DOHH2 (cell line): ENCODE data around the gene TMEM250.
A peak's percentile ranks its signal among the peaks of the same experiment; 100 is the strongest.

Experiments used
- H3F3A ChIP-seq: fragments of 200-600 bp; sonication (generic), shearing (Covaris generic); 2 replicates; pipeline ENCODE4 v1.6.0; 2016; ENCODE audit warnings: antibody characterized with exemption, mild to moderate bottlenecking; ENCODE audit not compliant: control insufficient read depth, insufficient read depth
- H3K27ac ChIP-seq: fragments of 200-600 bp; sonication (generic); 2 replicates; pipeline ENCODE4 v1.5.1; 2014; ENCODE audit warnings: low read depth, mild to moderate bottlenecking, low read length, moderate library complexity
- H3K27me3 ChIP-seq: fragments of 200-600 bp; sonication (generic); 2 replicates; pipeline ENCODE4 v1.6.1; 2014; ENCODE audit warnings: mild to moderate bottlenecking, low read length, mixed read lengths; ENCODE audit not compliant: control insufficient read depth
- H3K36me3 ChIP-seq: fragments of 200-600 bp; sonication (generic); 2 replicates; pipeline ENCODE4 v1.6.1; 2014; ENCODE audit warnings: mild to moderate bottlenecking, low read length, moderate library complexity, mixed read lengths; ENCODE audit not compliant: control insufficient read depth
- H3K4me1 ChIP-seq: fragments of 200-600 bp; sonication (generic); 2 replicates; pipeline ENCODE4 v1.6.1; 2014; ENCODE audit warnings: mild to moderate bottlenecking, low read length, mixed read lengths; ENCODE audit not compliant: control insufficient read depth
- H3K4me2 ChIP-seq: fragments of 200-600 bp; sonication (generic); 2 replicates; pipeline ENCODE4 v1.6.0; 2014; ENCODE audit warnings: mild to moderate bottlenecking, low read length, moderate library complexity
- H3K4me3 ChIP-seq: fragments of 200-600 bp; sonication (generic); 2 replicates; pipeline ENCODE4 v1.5.1; 2014; ENCODE audit warnings: mild to moderate bottlenecking, low read length, mixed read lengths
- H3K79me2 ChIP-seq: fragments of 200-600 bp; sonication (generic); 2 replicates; pipeline ENCODE4 v1.6.1; 2014; ENCODE audit warnings: mild to moderate bottlenecking, low read length, mixed read lengths; ENCODE audit not compliant: control insufficient read depth
- H3K9me2 ChIP-seq: fragments of 200-600 bp; sonication (generic); replicated peaks from 2 replicates; pipeline ENCODE4 v1.6.1; 2014; ENCODE audit warnings: mild to moderate bottlenecking, low read length, mixed read lengths; ENCODE audit not compliant: control insufficient read depth
- H3K9me3 ChIP-seq: fragments of 200-600 bp; sonication (generic); 2 replicates; pipeline ENCODE4 v1.6.1; 2014; ENCODE audit warnings: antibody characterized with exemption, low read length, mixed read lengths; ENCODE audit not compliant: control insufficient read depth, insufficient read depth
- H4K20me1 ChIP-seq: fragments of 200-600 bp; sonication (generic); 2 replicates; pipeline ENCODE4 v1.6.0; 2014; ENCODE audit warnings: low read depth, mild to moderate bottlenecking, antibody characterized with exemption, low read length, moderate library complexity; ENCODE audit not compliant: control insufficient read depth, insufficient read depth
- CTCF ChIP-seq: fragments of 200-600 bp; sonication (generic); IDR thresholded peaks from one replicate; pipeline ENCODE4 v1.5.1; 2014; ENCODE audit warnings: antibody characterized with exemption, mild to moderate bottlenecking, low read depth, low read length; ENCODE audit not compliant: poor library complexity, severe bottlenecking
- EZH2phosphoT487 ChIP-seq: fragments of 200-600 bp; sonication (generic); IDR thresholded peaks from 2 replicates; pipeline ENCODE4 v1.6.1; 2017; ENCODE audit warnings: borderline replicate concordance, mild to moderate bottlenecking, antibody characterized with exemption, low read length, moderate library complexity, mixed read lengths

The TMEM250 gene

GRCh38 chr9:136124976-136125692 lies 6.5 kb upstream of the TMEM250 start:
- no peaks in the 10 kb centered on the region for H3K36me3 ChIP-seq
- no peaks in the 10 kb centered on the region for H3K9me2 ChIP-seq
- H3K79me2 ChIP-seq: peaks cover 5% of the 10 kb centered on the region
- no peaks in the 10 kb centered on the region for H3K9me3 ChIP-seq
- TF ChIP-seq CTCF (no peak), EZH2phosphoT487 (no peak)
- no peak overlapping the region for H3K4me2 ChIP-seq
- H3K4me3 ChIP-seq: no peak overlapping the region
- H3K27ac ChIP-seq: no peak overlapping the region
- 0 out of 2 replicates have a peak, but pooled peaks cover 1% of the 10 kb centered on the region for H3F3A ChIP-seq
- peaks cover 3% of the 10 kb centered on the region; the same call in 1 of the 2 replicates for H3K4me1 ChIP-seq
- H3K27me3 ChIP-seq: no peaks in the 10 kb centered on the region
- H4K20me1 ChIP-seq: no peaks in the 10 kb centered on the region

- H3K79me2 ChIP-seq: peaks cover 23% of the 10 kb centered on the region
- 0 out of 2 replicates have a peak, but pooled peaks cover 4% of the 10 kb centered on the region for H3K36me3 ChIP-seq
- no peak overlapping the region for H3K4me3 ChIP-seq
- H3K27ac ChIP-seq: no peak overlapping the region
- 0 out of 2 replicates have a peak, but pooled peaks cover 2% of the 10 kb centered on the region for H3F3A ChIP-seq
- H4K20me1 ChIP-seq: no peaks in the 10 kb centered on the region
- no peaks in the 10 kb centered on the region for H3K9me3 ChIP-seq
- TF ChIP-seq CTCF: peak; percentile 93
- TF ChIP-seq EZH2phosphoT487: no peak
- H3K4me1 ChIP-seq: peaks cover 11% of the 10 kb centered on the region
- H3K9me2 ChIP-seq: no peaks in the 10 kb centered on the region
- H3K27me3 ChIP-seq: no peaks in the 10 kb centered on the region
- no peak overlapping the region for H3K4me2 ChIP-seq
Observed at GRCh38 chr9:136122425-136123383, 4.0 kb upstream of the TMEM250 start.

- no peak overlapping the region for H3K4me2 ChIP-seq
- H3F3A ChIP-seq: 0 out of 2 replicates have a peak, but pooled peaks cover 2% of the 10 kb centered on the region
- no peaks in the 10 kb centered on the region for H3K9me2 ChIP-seq
- no peaks in the 10 kb centered on the region for H3K27me3 ChIP-seq
- no peak overlapping the region for H3K4me3 ChIP-seq
- no peaks in the 10 kb centered on the region for H4K20me1 ChIP-seq
- no peaks in the 10 kb centered on the region for H3K9me3 ChIP-seq
- TF ChIP-seq EZH2phosphoT487: no peak
- no peak for TF ChIP-seq CTCF
- H3K36me3 ChIP-seq: peaks cover 8% of the 10 kb centered on the region
- H3K4me1 ChIP-seq: peaks cover 18% of the 10 kb centered on the region
- H3K79me2 ChIP-seq: peaks cover 32% of the 10 kb centered on the region
- no peak overlapping the region for H3K27ac ChIP-seq
Observed at GRCh38 chr9:136121801-136122200, 3.1 kb upstream of the TMEM250 start.
